ENCODE measurements around the gene VEPH1.

The VEPH1 gene

DNA sequence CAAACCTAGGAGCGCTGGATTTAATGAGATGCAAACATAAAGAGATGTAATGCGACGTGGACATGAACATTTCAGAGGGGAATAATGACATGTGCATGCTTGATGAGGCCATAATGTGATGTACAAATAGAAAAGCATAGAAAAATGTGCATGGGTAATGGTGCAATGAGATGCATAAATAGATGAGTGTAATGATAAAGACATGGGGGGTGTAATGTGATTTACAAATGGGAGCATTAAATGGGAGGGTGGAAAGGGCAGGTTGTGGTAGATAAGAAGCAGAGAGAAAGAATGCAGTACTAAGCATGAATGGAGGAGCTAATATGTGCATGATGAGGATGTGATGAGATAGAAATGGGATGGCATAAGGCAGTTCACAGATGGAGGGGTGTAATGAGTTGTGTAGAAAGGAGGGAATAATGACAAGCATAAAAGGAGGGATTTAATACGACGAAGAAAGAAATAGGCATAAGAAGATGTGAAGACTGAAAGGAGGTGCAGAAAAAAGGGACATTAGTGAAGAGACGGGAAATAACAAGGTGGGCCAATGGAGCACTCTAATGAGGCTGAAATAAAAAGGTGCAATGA lies 205.8 kb downstream of the VEPH1 start:
- DNase-seq: no peak

DNA sequence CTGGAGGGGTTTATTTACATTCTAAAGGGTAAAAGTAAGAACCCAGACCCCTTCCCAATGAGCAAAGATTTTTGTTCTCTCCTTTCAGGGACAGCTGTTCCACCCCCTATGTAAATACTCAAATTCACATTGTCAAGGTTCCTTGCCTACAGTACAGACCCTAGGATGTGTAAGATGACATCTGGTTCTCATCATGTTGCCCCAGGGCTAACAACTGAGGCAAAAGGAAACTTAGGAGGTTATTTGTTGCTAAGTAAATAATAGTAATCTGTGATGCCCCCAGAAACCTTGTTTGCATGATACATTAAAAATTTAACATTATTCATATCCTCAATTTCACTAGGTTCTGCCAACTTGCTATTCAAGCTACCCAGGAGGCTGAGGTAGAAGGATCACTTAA lies 208.3 kb downstream of the VEPH1 start:
- DNase-seq: no peak

DNA sequence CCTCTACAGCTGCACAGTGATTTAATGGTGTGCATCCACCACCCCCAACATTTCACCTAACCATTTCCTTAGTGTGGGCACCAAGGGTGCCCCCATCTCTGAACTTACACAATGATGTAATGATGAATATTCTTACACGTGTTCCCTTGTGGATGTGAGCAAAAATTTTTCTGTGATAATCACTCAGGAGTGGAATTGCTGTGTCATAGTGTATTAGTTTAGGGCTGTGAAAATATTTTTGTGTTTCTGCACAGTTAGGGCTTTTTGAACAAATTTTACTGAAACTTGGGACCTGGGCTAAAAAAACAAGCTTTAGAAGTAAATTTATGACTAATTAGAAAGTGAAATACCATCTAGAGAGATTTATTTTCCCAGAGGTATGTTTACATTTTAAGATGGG lies 208.7 kb downstream of the VEPH1 start:
- no peak for DNase-seq

DNA sequence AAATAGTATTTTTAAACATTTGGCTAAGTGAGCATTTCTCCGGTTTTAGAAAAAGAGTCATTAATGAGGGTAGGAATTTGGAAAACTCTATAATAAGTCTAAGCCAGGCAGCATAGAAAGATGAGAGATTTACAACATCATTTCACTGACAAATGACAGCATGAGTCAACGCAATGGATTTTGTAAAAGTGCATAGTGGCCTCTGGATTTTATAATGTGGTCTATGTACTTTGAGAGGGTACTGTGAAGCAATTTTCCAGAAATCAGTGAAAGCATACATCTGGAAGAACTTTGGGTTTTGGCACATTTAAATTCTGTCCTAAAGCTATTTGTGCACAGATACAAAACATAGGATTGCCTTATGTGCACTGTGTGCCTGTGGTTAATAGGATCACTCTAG lies 212.4 kb downstream of the VEPH1 start:
- DNase-seq: no peak

DNA sequence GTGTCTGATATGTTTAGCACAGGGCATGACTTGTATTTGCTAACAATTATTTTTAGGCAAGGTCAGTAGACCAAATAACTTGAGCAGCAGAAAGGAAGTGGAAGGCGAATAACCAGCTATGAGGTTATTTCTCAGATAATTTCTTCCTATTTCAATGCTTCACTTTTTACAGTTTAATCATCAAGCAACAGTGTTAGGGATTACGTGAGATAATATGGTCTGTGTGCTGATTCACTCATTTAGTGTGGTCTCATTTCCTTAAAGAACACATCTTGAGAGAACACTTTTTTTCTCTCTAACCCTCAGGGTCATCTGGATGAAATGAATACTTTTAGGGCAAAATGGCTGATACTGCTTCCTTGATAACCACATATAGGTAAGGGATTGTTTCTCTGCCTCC lies 217.2 kb downstream of the VEPH1 start:
- DNase-seq: no peak

DNA sequence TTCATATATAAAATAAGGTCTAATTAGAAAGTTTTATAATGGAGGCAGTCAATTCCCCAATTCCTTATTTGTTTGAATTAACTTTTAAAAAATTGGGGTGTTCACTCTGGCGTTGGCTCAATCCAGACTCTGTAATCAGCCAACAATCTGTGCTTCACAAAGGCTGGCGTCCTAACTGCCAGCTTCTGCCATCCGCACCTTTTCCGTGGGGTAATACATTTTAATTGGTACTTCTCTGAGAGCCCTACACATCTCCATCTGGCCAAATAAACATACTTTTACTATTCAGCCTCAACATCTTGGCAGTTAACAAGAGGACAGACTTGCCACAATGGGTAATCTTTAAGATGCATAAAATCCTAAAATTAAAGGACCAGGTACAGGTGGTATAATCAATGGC lies 218.1 kb downstream of the VEPH1 start:
- DNase-seq: no peak

DNA sequence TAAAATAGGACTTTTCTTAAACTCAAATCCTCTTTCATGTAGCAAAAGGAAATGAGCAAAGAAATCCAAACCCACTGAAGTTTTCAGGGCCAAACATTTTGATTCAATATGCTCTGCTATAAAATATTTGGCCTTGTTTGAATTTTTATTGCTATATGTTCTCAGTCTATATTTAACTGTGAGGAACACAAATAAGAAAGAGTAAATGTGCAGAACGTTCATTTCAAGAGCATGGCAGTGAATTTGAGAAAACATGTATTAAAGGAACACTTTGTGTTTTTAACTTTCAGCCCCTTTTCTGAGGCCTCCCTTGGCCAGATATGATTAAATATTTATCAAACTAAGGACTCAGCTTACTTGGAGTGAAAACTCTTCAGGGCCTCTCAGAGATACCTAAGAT lies 218.5 kb downstream of the VEPH1 start:
- DNase-seq: no peak

DNA sequence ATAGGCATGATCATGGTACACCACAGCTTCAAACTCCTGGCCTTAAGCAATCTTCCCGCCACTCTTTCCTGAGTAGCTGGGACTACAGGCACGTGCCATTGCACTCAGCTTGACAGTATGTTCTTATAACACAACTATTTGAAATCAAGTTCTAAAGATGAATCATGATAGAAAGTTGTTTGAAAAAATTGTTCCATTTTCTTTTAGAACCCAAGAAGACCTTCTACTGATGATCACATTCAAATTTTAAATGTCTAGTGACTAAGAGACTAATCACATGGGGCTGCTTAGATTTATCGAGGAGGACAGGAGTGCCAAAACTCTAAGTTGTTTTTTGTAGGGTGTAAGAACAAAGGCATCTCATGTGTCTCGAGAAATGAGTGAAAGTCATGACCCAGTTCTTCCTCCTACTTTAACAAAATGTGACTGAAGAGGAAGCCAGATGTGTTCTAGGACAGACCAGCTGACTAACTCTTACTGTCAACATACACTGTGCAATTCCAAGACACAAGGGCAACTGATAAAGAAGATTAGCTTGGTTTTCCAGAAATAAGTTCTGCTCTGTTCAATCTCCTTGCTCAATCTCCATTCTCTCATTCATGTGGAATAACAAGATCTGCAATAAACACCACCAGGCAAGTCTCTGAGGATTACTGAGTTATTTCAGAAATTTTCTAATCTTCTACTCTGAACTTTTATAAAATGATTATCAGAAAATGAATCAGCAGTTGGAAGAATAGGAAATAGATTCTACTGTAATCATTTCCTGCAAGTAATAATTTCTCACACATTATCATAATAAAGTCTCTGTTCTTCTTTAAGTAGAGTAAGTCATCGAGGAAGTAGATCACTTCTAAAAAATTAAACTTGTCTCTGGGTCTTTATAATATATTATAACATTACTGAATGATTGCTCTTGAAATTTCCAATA lies 220.7 kb downstream of the VEPH1 start:
- no peak for DNase-seq

DNA sequence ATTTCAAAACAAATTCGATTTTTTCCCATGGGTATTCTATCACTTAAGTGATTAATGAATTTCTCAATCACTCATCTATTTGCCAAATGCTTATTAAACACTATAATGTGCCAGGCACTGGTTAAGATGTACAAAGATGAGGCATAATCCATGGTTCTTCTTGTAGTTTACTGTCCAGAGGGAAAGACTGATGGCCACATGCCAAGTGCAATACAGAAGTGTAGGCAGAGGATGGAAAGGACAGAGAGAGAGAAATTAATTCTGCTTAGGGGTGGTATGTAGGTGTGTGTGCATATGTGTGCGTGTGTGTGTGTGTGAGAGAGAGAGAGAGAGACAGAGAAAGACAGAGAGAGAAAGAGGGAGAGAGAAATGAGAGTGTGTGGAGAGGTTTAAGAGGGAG lies 222.4 kb downstream of the VEPH1 start:
- no peak for DNase-seq

DNA sequence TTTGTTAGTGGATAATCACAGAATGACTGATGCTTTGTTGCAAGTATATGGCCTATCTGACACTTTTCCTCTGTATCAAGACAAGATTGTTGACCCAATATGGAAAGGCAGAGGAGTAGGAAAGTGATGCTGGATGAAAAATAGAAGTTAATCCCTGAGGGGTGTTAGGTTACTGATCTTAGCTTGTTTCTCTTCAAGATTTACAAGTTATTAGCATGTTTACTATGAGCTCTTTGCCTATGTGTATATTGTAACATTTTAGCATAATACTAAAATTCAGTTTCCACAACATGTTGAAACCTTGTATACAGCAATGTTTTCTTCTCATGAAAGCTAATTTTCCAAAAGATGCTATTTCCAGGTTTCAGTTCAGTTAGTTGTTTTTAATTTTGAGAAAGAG lies 222.9 kb downstream of the VEPH1 start:
- DNase-seq: no peak

DNA sequence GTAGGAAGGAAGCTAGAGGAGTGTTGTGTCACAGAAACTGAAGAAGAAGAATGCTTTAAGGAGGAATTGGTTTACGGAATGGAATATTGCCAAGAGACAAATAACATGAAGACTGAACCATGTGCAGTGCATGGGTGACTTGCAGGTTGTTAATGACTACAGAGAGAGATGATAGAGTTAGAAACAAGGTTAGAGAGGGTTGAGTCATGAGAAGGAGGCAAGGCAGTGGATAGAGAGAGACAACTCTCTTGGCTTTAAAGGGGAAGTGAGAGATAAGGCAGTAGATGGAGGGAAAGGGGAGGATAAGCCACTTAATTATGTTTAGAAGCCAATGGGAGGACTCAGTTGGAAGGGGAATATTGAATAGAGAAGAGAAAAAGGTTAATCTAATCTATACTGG lies 224.0 kb downstream of the VEPH1 start:
- no peak for DNase-seq

DNA sequence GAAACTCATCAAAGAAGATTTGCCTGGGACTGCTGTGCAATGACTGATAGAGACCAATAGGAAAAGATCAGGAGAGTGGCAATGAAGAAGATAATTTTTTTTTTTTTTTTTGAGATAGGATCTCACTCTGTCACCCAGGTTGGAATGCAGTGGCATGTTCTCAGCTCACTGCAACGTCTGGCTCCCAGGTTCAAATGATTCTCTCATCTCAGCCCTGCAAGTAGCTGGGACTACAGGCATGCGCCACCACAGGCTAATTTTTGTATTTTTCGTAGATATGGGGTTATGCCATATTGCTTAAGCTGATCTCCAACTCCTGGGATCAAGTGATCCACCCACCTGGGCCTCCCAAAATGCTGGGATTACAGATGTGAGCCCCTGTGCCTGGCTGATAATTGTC lies 226.4 kb downstream of the VEPH1 start:
- DNase-seq: no peak

DNA sequence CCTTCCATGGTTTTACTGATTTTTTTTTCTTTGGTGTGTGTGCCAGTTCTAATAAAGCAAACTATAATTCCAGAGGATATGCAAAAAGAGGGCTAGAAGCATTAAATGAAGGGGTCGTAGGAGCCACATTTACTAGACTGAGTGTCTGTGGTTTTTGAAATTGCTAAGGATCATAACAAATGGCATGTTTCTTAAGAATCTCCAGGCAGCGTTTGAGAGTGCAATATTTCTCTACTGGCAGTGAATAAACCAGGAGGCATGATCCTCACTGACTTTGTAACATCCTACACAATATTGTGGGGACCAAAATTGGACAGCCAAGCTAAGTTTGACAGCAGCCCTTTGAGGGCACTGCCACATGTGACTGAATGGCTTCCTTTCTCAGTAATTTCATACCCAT lies 227.4 kb downstream of the VEPH1 start:
- DNase-seq: no peak

DNA sequence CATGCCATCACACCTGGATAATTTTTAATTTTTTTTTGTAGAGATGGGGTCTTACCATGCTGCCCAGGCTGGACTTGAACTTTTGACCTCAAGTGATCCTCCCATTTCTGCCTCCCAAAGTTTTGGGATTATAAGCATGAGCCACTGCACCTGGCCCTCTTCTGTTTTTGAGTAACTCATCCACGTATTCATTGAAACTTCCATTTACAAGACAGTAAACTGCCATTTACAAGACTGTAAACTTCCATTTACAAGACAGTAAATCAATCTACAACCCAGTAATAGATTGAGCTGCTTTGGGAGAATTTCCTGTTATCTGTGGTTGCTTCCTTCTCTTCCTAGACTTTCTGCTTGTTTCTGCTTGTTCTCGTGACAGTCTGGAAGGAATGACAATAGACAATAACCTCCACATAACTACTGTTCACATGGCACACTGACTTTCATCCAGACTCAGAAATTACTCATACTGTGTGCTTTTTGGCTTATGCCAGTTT lies 228.5 kb downstream of the VEPH1 start:
- no peak for DNase-seq

DNA sequence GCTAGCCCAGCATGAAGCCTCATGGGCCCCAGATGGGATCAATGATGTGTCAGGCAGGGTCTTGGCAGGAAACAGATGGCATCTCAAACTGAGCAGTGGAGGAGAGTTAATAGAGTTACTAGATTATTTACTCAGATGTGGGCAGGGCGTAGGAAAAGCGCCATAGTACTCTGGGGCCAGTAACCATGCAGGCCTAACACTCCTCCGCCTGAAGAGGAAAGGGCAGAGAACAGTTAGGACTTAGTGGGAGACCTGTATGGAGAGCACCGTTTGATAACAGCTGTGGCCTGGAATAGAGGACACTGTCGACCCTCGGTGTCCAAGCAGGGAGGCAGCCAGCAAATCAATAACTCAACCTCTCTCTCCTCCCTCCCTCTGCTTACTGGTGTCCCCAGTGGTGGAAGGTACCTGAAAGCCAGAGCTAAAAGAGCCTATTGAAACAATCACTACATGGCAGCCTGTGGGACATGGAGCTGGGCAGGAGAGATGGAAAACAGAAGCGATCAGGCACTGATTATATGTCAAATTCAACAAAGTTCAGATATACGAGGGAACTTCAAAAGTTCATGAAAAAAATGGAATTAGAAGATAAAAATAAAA lies 231.8 kb downstream of the VEPH1 start:
- DNase-seq: no peak

DNA sequence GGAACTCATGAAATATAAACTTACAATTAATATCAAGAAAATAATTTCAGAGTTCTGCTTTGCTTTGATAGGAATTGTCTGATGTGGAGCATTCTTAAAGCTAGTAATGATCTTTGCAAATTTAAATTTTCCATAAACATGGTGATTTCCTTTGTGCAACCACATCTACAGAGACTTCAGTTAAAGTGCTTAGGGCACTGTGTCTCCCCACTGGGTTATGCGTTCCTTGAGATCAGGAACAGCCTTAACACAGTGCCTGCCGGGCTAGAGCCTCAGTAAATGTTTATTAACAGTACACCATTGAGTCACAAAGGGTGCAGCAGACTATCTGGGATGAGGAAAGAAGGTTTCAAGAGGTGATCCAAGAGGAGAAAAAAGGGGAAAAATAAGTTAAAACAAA lies 235.2 kb downstream of the VEPH1 start:
- DNase-seq: no peak

DNA sequence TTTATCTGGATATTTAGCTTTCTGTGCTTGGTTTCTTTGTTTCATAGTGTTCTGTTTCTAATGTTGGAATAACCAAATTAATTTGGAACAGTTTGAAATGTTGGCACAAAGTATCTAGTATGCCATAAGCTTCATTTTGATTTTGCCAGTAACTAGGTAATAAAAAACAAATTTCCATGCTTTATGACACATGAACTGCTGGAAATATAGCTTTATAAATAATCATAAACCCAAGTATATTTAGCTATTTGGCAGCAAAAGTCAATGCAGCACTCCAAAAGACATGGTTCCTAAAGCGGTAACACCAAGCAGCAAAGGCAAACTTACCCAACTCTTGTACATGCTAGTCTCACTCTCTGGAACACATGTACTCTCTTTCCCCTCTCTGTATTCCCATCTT lies 237.3 kb downstream of the VEPH1 start:
- DNase-seq: no peak

DNA sequence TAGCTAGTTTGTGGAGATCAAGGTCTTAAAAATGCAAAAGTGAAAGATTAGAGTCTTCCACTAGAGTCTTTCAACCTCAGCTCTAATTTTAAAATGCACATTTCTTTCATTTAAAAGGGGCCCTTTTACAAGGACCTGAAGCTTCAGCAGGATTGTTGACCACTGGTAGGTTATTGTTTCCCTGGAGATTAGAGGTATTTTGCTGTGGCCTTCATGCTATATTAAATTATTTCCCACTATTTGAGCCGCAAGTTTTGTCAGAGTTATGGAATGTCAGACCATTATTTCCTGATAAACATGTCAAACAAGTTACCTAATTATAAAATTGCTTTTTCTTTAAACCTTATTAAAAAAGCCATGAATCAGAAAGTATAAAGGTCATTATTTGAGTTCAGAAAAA lies 240.2 kb downstream of the VEPH1 start:
- DNase-seq: no peak

DNA sequence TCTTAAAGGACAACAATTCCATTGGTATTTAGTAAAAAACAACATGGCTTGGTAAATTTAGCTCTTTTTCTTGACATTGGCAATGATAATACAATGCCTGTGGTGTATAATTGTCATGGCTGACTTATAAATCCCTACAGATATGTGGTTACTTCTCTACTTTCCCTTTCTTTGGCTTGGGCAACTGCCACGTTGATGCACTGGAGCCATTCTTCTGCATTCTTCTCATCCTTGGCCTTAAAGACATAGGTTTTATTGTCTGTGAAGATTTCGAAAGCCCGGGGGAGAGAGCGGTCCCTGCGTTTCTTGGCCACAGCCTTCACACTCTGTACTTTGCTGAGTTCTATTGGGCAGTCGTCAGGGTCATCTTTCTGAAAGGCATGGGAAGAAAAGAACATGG lies 242.2 kb downstream of the VEPH1 start:
- DNase-seq: no peak

DNA sequence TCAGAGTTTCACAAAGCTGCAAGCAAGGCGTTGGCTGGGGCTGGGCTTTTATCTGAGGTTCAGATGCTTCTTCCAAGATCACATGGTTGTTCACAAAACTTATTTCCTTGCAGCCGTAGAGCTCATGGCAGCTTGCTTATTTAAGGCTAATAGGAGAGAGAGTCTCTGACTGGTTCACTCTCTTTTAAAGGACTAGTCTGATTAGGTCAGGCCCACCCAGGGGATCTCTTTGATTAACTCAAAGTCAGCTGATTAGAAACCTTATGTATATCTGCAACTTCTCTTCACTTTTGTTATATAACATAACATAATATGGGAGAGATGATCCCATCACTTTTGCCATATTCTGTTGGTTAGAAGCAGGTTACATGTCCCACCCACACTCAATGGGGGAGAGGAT lies 243.4 kb downstream of the VEPH1 start:
- DNase-seq: no peak

DNA sequence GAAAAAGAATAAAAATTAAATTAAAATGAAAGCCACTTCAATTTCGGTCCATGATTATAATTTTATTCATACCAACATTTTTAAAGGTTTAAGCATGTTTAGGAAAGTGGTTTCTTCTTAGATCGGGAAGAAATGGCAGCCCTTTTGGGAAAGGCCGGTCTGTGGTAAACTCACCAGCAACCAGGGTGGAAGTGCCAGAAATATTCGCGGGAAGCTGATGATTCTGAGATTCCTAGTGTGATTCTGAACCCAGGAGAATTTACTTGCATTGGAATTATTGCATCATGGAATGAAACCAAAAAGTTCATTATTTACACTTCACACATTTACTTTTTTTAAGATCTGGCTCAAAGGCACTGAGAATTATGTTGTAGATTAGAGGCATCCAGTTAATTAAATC lies 246.1 kb downstream of the VEPH1 start:
- DNase-seq: no peak

DNA sequence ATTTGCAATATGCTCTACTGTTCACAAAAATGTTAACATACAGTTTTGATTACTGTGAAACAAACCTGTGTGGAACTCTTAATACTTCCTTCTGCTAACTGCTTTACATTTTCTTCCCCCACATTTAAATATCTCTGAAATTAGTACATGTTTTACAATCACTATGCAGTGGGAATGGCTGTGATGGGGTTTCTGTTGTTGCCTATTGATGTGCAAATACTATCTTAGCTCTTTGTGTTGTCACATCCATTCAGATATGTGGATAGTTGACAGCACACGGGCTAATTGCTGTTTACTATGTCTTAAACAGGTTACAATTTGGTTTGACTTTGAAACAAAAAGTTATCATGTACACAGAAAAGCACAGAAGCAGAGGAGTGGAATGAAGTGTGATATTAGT lies 247.4 kb downstream of the VEPH1 start:
- no peak for DNase-seq

DNA sequence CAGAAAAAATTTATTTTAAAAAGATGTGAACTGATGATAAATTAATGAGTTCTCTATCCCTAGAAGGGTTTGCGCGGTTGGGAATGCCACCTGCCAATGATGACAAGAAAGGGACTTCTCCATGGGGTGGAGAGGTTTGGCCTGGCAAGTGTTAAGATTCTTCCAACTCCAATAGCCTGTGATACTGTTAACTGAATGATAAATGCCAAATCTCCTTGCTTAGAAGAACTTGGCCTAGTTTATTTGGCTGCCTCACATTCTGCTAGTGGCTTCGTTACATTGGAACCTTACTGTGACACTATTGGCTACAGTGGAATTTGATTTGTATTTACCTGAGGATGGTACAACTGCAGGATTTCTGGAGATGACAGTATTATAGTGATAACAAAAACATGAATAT lies 251.5 kb downstream of the VEPH1 start:
- DNase-seq: no peak

DNA sequence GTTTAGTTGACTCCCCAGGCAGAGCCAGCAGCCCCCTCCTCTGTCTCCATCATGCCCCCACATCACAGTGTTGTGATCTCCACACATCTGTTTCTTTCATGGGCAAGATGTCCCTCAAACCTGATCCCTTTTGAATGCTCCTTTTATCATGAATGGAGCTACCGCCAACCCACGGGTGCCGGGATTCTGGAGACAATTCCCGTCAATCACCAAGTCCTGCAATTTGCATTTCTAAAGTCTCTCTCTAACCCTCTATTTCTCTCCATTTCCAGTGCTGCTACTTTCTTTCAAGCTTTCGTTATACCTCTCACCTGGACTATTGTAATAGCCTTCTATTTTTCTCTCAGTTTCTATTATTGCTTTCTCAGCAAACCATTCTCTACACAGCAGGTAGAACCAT lies 253.6 kb downstream of the VEPH1 start:
- DNase-seq: no peak

All from NCI-H1436 treated with DMSO at 0.1 percent for 48 hours (cell line).